HPDE6-E6E7 (cell line): ENCODE data around the gene CHFR.
"Not testable (repeated sequence)": the region's sequence is repeated elsewhere in the genome, so short reads cannot be mapped to it uniquely, and the experiment has no call there.

Source experiments
- DNase-seq: peaks from one replicate; pipeline ENCODE4 v3.0.0; 2011; ENCODE audit warnings: missing footprints; ENCODE audit errors: extremely low spot score

CHFR gene

DNA sequence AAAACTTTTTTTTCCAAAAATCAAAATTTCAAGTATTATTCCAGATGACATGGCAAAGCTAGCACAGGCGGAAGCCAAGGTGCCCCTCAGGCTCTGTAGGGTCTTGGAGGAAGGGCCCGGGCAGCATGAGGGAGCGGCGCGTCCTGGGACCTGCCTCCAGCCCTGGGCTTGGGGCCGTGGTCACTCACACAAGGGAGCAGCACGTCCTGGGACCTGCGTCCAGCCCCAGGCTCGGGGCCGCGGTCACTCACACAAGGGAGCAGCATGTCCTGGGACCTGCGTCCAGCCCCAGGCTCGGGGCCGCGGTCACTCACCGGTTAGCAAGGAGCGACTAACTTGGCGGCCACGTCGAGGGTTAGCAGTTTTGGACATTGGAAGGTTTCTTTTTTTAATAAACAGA lies 46.9 kb downstream of the CHFR start:
- DNase-seq, result no peak

DNA sequence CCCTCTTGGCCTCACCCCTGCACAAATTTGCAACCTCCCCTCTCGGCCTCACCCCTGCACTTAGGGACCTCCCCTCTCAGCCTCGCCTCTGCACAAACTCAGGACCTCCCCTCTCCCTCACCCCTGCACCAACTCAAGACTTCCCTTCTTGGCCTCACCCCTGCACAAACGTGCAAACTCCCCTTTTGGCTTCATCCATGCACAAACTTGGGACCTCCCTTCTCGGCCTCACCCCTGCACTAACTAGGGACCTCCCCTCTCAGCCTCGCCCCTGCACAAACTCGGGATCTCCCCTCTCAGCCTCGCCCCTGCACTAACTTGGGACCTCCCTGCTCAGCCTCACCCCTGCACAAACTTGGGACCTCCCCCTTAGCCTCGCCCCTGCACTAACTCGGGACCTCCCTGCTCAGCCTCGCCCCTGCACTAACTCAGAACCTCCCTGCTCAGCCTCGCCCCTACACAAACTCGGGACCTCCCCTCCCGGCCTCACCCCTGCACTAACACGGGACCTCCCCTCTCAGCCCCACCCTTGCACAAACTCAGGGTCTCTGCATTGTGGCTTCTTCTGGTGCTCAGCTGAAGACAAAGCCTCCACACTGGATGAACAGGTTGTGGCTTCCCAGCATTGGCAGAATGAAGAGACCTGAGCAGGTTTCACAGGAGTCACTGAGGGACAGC lies 47.7 kb downstream of the CHFR start:
- no peak for DNase-seq

DNA sequence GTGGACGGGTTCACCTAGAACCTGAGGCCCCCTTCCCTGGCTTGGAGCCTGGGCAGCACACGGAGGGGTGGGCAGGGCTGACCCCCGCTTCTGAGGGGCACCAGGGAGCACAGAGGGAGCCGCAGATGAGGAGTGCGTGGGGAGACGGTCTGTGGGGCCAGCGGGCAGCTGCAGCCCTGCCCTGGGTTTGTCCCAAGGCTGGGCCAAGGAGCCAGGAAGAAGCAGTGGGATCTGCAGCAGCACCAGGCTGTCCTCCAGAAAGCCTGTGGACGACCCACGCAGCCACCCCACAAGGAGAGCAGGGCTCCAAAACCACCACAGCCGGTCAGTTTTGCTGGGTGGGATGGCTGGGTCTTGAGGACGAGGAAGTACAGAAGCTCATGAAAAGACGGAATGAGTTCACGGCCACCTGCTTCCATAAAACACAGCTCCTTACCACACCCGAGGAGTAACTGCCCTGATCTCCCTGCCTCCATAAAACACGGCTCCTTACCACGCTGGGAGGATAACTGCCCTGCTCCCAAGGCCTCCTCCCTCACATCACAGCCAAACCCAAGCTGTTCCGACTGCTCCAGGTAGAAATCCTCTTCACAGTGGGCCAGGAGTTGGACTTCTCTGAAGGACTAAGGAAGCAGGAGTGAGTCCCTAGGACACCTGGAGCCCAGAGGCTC lies 48.9 kb downstream of the CHFR start:
- no peak for DNase-seq

DNA sequence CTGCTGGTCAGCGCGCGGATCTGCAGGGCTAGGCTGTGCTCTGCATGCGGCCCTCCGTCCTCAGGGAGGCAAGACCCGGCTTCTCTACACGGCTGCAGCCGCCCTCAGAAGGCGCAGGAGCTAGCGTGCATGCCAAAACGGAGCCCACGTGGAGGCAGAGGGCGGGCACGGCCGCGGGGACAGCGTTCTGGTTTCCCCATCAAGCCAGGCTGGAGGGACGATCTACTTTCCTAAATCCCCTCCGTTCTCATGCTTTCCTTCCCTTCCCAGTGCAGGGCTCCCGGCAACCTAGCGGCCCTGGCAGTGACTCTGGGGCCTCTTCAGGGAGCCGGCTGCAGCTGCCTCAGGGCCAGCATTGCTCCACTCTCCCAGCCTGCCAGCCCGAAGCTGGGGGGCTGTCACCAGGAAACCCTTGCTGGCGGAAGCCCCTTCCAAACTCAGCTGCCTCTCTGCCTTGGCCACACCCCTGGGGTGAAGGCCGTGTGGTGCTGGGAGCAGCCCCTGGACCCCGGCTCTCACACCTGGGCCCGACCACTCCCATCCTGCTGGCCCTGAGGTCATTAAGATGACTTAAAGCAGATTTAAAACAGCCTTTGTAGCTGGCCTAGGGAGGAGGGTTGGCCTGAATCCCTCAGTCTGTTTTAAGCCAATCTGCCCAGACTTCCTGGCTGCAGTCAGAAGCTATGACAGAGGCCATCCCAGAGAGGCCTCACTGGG lies 49.6 kb downstream of the CHFR start:
- DNase-seq, result no peak

DNA sequence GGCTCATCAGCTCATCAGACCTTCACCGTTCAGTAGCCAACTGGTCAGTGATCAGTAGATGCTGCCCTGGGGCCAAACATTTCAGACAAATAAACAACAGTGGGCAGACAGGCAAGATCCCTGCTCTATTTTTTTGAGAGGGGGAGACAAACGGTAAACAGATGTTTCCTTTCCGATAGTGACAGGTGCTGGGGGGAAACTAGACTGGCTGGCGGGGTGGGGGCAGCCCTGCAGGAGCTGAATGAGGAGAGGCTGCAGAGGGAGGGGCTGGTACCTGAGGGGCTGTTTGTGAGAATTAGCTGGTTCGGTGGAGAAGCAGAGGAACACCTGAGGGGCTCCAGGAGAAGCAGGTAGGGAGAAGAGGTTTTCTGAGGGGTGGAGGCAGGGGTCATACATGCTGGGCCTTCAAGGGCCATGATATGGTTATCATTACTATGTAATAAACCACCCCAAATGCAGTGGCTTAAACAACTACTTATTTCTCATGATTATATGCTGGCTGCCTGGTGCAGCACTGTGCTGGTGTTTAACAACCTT lies 50.5 kb downstream of the CHFR start:
- DNase-seq, result no peak

DNA sequence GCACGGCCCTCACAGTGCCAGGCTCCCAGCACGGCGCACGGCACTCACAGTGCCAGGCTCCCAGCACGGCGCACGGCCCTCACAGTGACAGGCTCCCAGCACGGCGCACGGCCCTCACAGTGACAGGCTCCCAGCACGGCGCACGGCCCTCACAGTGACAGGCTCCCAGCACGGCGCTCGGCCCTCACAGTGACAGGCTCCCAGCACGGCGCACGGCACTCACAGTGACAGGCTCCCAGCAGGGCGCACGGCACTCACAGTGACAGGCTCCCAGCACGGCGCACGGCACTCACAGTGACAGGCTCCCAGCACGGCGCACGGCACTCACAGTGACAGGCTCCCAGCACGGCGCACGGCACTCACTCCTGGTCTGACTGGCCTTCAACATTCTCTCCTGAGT lies 51.2 kb downstream of the CHFR start:
- DNase-seq, result not testable (repeated sequence)

DNA sequence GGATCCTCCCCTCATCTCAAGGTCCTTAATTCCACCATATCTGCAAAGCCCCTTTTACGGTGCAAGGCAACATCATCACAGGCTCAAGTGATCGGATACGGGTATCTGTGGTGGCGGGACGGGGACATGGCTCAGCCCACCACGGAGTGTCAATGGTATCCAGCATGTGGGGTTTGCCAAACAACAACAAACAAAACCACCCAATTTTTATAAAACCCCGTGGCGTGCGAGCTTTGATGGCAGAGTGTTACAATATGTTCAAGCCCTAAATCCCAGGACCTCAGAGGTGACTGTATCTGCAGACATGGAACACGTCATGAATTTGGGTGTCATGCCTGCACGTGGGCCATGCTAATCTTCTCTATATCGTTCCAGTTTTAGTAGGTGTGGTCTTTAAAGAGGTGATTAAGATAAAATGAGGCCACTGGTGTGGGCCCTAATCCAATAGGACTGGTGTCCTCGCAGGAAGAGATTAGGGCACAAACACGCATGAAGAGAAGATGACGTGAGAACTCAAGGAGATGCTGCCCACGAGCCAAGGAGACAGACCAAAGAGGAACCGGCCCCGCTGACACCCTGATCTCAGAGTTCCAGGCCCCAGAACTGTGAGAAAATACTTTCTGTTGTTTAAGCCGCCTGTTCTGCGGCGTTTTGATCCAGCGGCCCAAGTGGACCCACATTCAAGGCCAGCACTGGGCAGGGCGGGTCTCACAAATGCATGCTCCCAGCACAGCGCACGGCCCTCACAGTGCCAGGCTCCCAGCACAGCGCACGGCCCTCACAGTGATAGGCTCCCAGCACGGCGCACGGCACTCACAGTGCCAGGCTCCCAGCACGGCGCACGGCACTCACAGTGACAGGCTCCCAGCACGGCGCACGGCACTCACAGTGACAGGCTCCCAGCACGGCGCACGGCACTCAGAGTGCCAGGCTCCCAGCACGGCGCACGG lies 52.1 kb downstream of the CHFR start:
- DNase-seq, result no peak

DNA sequence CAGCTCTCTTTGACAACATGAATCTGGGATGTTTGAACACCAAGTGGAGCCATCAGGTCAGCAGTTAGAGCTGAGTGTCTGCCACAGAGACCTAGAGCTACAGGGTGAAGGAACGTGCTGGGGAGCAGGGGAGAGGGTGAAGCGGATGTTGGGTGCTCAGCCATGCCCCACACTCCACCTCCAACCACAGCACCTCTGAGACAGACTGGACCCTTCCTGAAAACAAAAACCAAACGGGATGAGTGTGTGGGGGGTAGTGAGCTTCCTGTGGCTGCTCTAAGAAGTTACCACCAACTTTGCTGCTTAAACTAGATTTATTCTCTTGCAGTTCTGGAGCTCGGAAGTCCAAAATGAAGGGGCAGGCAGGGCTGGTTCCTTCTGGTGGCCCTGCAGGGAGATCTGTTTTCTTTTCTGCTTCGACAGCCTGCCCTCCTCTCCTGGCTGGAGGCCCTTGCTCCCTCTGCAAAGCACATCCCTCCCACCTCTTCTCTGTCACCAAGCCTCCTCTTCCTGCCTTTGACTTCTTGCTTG lies 53.2 kb downstream of the CHFR start:
- DNase-seq, result no peak

DNA sequence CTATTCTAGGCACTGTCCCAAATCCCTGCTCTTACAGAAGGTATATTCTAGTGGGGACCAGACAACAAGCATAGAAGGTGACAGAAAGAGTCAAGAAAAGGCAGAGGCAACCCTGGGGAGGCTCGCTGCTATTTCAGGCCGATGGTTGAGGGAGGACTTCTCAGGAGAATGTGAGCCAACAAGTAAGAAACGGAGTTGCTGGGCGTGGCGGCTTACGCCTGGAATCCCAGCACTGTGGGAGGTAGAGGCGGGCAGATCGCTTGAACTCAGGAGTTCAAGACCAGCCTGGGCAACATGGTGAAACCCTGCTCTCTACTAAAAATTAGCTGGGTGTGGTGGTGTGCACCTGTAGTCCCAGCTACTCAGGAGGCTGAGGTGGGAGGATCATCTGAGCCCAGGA lies 54.1 kb downstream of the CHFR start:
- no peak for DNase-seq

DNA sequence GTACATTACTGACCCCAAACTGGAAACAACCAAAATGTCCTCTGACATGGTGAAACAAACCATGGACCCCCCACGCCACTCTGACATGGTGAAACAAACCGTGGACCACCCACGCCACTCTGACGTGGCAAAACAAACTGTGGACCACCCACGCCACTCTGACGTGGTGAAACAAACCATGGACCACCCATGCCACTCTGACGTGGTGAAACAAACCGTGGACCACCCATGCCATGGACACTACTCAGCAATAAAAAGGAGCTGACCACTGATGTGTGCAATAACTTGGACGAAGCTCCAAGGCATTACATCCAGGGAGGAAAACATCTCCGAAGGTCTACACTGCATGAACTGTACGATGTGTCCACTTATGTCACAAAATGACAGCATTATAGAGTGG lies 55.6 kb downstream of the CHFR start:
- DNase-seq, result no peak

DNA sequence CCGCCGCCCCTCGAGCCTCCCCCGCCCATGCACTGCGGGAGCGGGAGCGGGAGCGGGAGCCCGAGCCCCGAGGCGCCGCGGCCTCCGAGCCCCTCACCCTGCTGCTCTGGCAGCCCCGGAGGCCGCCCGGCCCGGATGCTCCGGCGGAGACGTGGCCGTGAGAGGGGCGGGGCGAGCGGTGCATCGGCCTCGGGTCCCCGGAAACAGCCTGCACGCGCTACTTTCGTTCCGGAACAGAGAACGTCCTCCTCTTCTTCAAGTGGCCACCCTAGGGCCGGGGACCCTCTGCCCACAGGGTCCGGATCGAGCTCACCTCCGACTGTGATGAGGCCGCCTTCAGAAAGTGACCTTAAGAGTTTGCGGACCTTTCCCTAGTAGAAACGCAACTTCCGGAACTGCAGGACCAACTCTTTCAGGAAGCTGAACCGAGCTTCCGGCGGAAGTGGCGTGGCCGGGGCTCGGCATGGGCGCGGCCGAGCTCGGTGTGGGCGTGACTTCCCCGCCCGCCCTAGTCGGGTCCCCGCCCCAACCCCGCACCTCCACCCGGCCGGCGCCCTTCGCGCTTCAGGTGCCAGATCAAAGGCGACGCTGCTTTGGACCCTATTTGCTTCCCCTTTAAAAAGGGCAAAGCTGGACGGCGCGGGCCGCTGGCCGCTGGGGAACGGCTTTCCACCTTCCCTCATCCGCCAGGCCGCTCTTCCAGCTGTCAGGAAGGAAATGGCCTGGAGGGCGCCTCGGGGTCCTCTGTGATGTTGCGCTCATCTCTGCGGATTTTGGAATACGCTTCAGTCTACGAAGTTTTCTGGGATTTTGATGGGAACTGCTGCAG lies 58.5 kb downstream of the CHFR start, which contains the start of gene GOLGA3:
TSS of gene GOLGA3 (minus strand) at position 164 of the 829 bp plus-strand sequence. CDS start 6,741 bp downstream, outside the sequence.
- DNase-seq, result peak; percentile 94

DNA sequence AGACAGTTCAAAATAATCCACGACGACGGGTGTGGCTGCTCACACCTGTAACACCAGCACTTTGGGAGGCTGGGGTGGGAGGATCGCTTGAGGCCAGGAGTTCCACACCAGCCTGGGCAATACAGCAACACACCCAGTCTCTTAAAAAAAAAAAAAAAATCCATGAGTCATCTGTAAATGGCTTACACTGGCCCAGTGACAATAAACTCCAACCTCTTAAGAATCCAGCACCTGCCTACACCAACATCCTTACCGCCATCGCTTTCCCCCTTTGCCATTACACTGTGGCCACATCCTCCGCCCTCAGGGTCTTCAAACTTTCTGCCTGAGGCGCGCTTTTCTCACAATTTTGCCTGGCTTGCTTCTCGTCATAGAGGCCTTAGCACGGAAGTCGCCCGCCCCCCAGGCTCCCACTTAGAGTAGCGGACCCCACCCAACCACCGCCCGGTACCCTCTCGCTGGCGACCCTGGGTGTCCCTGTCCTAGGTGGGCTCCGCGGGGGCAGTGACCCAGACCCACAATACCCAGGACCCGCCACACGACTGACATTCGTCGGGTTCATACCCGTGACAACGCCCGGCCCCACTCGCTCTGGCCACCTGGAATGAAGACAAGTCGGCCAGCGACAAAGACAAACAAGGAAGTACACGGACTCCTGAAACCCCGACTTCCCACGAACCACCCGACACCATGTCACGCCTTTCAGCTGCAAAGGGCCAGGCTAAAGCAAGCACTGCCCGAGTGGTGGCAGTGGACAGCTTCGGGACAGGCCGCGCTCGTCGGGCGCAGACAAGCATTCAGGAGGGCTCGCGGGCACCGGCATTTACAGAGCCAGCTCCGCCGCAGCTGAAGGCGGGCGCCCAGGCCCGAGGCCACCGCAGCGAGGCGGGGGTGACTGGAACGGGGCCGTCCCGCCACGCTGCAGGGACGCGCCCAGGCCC lies 59.4 kb downstream of the CHFR start:
- peak; percentile 33 for DNase-seq

DNA sequence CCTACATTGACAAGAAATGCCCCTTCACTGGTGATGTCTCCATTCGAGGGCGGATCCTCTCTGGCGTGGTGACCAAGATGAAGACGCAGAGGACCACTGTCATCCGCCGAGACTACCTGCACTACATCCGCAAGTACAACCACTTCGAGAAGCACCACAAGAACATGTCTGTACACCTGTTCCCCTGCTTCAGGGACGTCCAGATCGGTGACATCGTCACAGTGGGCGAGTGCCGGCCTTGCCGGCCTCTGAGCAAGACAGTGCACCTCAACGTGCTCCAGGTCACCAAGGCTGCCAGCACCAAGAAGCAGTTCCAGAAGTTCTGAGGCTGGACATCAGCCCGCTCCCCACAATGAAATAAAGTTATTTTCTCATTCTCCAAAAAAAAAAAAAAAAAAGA lies 61.5 kb downstream of the CHFR start:
- no peak for DNase-seq

DNA sequence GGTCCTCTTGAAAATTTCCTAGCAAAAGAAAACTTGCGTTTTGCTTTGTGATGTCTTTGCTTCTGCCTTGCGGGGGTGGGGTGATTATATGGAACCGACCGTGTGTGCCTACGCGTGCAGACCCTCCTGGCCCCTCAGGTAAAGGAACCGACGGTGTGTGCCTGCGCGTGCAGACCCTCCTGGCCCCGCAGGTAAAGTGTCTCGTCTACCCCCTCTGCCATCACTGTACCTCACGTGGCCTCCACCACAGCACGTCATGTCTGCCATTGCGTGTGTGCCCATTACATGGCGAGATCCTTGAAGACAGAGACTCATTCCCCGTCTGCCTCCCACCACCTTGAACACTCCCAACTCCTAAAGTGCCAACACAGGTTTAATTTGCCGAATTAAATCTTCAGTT lies 62.3 kb downstream of the CHFR start:
- no peak for DNase-seq

DNA sequence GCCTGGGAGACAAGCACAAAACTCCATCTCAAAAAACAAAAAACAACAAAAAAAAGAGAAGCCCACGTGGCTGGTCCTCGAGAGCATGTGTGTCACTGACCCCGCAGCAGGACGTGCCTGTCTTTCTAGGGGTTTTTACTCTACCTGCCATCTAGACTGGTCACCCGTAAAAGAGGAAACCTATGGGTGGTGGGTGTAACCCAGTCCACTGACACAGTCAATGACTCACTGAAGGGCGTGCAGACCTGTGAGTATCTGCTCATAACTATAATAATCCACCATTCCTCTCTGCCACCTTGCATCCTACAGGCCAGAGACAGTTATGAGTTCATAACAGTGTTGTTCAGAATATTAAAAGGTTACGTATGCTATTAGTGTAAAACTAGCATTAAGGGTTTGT lies 63.4 kb downstream of the CHFR start:
- peak; percentile 29 for DNase-seq

DNA sequence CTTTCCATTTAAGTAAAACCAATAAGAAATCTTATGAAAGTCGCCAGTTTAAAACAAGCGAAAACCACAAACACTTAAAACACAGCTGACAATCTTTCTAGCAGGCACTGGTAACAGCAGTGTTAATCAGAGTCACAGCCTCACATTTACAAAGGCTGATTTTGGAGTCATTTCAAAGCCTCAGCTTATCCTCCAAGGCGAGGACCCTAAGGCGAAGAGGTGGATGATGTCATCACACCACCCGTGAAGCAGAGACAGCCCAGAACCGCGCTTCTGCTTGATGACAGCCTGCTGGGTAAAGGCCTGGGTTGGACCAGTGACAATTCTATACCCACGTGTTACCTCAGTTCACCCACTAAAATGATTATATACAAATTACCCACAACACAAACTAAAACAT lies 68.8 kb downstream of the CHFR start:
- DNase-seq, result no peak

DNA sequence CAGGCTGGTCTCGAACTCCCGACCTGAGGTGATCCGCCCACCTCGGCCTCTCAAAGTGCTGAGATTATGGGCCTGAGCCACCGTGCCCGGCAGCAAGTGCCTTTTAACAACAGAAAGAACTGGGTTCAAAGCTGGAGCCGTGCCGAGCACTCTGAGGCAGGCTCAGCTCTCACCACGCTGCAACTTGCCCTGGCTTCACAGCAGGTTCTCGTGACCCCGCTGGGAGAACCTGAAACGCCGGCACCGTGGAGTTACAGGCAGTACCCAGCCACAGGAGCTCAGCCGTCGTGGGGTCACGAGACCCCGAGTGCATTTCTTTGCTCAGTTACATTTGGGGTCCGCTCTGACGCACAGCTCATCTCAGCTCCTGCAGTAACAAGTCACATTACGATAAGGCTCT lies 73.2 kb downstream of the CHFR start:
- no peak for DNase-seq

DNA sequence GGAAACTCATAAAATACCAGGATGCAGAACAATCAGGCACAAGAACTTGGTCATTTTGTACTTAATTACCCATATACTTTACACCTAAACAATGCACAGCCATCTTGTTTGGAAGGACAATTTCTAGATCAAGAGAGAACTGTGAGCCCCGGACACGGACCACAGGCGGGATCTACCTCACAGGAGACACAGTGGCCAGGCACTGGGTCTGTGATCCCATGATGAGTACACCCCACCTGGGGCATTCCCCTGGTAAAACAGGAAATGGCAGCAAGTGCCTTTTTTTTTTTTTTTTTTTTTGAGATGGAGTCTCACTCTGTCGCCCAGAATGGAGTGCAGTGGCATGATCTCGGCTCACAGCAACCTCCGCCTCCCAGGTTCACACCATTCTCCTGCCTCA lies 74.0 kb downstream of the CHFR start:
- no peak for DNase-seq

DNA sequence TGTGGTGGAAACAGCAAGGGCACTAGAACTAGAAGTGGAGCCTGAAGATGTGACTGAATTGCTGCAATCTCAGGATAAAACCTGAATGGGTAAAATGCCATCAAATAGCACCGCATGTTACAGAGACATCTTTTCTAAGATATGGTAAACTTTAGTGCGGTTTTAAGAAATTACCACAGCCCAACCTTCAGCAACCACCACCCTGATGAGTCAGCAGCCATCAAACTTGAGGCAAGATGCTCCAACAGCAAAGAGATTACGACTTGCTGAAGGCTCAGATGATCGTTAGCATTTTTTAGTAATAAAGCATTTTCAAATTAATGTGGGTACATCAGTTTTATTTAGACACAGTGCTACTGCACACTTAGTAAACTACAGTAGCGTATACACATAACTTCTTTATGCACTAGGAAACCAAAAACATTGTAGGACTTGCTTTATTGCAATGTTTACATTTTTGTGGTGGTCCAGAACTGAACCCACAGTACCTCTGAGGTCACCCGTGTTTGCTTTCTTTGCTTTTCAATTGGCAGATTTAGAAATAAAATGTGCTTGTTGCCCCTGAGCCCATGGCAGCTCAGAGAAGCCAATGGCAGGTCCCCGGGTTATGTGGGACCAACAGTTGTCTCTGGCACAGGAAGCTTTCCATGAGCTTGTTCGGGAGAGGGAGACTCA lies 74.6 kb downstream of the CHFR start:
- DNase-seq, result no peak
